Activated naive CD8-positive, alpha-beta T cell treated with anti-CD3 and anti-CD28 coated beads, Interleukin-2, amount 10 ng/mL, durations not matched to agents 7 days and 5 days (primary cell): ENCODE results near the gene CISH. TPM values are rescaled to one million over a fixed set of nuclear protein-coding genes. Genes with fewer than 3 reads are reported as not detected.

Experiments
- ATAC-seq: fragments of 150-1000 bp; cut with Tn5 transposase; one replicate; pipeline ENCODE4 v1.10.0; 2021; ENCODE audit warnings: low read depth, moderate library complexity
- POLR2A ChIA-PET: fragments of 350-600 bp; sonication (Branson Sonifier 250); formaldehyde crosslinking; loops from one replicate; lab custom pipeline; 2021; ENCODE audit warnings: antibody characterized with exemption; lab: Charles Lee
- DNase-seq: peaks from one replicate; pipeline ENCODE4 v3.0.0; 2021
- H3K27ac Mint-ChIP-seq: one replicate; pipeline ENCODE4 v1.8.0; 2022; ENCODE audit warnings: mild to moderate bottlenecking, mixed read lengths
- H3K27me3 Mint-ChIP-seq: one replicate; pipeline ENCODE4 v1.8.0; 2022; ENCODE audit warnings: mild to moderate bottlenecking, moderate library complexity, mixed read lengths
- H3K36me3 Mint-ChIP-seq: one replicate; pipeline ENCODE4 v1.8.0; 2021; ENCODE audit warnings: mild to moderate bottlenecking, mixed read lengths
- H3K4me1 Mint-ChIP-seq: one replicate; pipeline ENCODE4 v1.8.0; 2021; ENCODE audit warnings: mixed read lengths
- H3K4me3 Mint-ChIP-seq: one replicate; pipeline ENCODE4 v1.8.0; 2022; ENCODE audit warnings: mild to moderate bottlenecking, moderate library complexity, mixed read lengths
- H3K9me3 Mint-ChIP-seq: one replicate; pipeline ENCODE4 v1.8.0; 2021; ENCODE audit warnings: mixed read lengths
- total RNA-seq, 2 experiments: library from RNA; stranded (reverse); gene quantifications; one replicate each; pipeline ENCODE4 v1.2.3, GENCODE V29; 2021

The CISH gene
- total RNA-seq, 2 experiments from 2014 or later, result 365 to 400 TPM

DNA sequence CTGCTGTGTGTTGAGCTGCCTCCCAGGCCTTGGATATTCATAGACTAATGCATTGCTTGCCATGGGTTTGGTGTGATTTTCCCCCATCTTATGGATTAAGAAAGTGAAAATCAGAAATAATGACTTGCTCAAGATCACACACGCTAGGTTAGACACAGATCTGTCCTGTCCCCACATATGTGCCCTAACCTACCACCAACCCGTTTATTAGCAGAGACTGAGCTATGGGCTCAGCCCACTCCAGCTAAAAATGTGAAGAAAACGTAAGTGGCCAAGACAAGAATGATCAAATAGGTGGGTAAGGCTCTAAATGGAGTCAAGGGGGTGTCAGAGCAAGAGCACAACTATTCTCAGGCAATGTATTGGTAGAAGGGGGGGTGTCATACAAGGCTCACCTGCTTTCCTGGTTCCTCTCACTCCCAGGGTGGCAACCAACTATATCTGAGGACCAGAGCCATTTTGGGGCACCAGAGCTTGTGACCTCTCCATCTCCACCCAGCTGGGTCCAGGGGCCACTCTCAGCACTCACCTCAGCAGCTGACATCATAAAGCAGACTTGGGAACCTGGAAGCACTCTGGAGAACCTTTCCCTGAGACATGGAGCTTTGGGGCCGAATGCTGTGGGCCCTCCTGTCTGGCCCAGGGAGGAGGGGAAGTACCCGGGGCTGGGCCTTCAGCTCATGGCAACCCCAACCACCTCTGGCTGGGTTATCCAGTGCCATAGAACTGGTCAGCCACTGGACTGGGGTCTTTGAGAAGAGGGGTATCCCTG lies 40.9 kb downstream of the CISH start:
- Mint-ChIP-seq H3K4me1 (peaks cover 63% of the 10 kb centered on the region), H3K36me3 (peaks cover 37% of the 10 kb centered on the region), H3K27me3 (no peaks in the 10 kb centered on the region), H3K9me3 (no peaks in the 10 kb centered on the region), H3K4me3 (peak overlapping the region; percentile 96), H3K27ac (peak overlapping the region; percentile 99)
- POLR2A ChIA-PET, result interaction anchor here (0.7 to 26.1 kb wide), 11 partner anchors 10 to 929 kb away, joined by 3 to 3572 read pairs (median 17); partner anchors contain the start of genes CISH, CYB561D2, DCAF1 and MANF
- DNase-seq (no peak), ATAC-seq (no peak)

DNA sequence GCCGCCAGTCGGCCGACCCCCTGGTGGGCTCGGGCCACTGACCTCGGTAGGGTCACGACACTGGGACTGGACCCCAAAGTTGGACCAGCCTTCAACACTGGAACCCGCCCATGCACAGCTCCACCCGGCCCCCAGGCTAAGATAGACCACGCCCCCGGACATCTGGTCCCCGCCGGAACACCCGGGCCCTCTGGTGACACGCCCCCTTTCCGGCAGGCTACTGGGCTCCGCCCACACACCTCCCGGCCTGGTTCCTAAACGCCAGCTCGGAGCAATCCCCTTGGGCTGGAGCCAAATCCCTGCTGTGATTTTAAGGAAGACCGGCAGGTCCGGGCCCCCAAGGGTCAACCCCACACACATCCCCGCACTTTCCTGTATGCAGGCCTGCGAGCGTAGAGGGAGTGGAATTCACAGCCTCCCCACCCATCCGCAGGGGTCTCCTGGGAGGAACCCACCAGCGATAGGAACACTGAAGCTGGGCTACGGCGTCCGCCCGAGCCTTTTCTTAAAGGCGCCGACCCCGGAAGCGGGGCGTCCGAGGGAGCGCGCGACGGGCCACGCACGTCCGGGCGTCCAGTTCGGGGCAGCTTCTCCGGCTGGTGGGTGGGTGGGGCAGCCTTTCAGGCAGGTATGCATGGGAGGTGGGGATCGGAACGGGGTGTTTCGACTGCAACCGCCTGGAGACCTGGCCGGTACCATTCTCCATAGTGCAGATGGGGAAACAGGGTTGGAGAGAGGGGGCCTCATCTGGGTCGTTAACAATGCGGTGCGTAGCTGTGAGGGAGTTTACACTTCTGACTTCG lies 42.4 kb downstream of the CISH start, which contains the start of gene HEMK1:
HEMK1 (plus strand) TSS at position 576 of the 803 bp plus-strand sequence. CDS start 1,583 bp downstream, outside the sequence.
- H3K27me3 Mint-ChIP-seq, result no peaks in the 10 kb centered on the region
- peak within 1 kb of the TSS; percentile 96 for H3K4me3 Mint-ChIP-seq
- DNase-seq (peak; percentile 94), ATAC-seq (peak; percentile 27)
- POLR2A ChIA-PET, result interaction anchor here (0.6 to 26.1 kb wide), 23 partner anchors 8 to 1105 kb away, joined by 3 to 3572 read pairs (median 7); partner anchors contain the start of genes CISH, CYB561D2, MANF and MAPKAPK3
- H3K36me3 Mint-ChIP-seq, result peaks cover 42% of the 10 kb centered on the region
- peak within 1 kb of the TSS; percentile 99 for H3K27ac Mint-ChIP-seq
- no peaks in the 10 kb centered on the region for H3K9me3 Mint-ChIP-seq
- peaks cover 59% of the 10 kb centered on the region for H3K4me1 Mint-ChIP-seq

DNA sequence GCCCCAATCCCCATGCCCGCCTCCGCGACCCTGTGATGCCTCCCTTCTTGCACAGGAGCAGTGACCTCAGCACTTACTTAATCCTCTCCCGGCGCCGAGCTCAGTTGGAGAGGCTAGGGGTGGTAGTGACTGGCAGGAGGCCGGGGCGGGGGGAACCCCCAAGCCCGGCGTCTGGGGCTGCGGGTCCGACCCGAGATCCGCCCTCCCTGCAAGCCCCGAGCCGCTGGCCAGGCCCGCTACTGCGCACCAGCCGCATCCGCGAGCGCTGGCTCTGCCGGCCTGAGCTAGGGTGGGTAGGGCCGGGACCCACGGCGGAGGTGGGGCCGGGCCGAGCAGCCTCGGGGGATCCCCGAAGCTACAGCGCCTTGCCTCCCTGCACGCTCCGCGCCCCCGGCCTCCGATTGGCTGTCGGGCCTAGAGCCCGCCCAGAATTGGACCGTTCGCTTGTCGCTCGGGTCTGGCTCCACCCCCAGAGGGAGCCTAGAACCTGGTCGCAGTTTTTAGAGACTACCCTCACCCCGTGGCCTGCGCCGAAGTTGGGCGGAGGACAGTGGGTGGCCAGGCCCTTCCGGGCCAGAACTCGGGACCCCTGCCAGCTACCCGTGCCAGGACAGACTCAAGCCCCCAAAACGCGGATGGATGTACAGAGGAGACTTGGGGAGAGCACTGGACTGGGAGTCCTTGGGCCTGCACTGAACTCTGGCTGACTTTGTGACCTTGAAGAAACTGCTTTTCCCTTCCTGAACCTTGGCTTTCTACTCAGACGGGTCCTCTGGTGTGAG lies 44.0 kb downstream of the CISH start, which contains the start of gene C3orf18:
C3orf18 (minus strand) TSS at position 362 of the 782 bp plus-strand sequence. CDS start 2,048 bp downstream, outside the sequence.
- Mint-ChIP-seq H3K4me3 (peak within 1 kb of the TSS; percentile 96), H3K27me3 (no peaks in the 10 kb centered on the region), H3K4me1 (peaks cover 59% of the 10 kb centered on the region), H3K36me3 (peaks cover 42% of the 10 kb centered on the region), H3K27ac (peak within 1 kb of the TSS; percentile 96), H3K9me3 (no peaks in the 10 kb centered on the region)
- ATAC-seq (peak; percentile 80), DNase-seq (peak; percentile 96)
- POLR2A ChIA-PET, result interaction anchor here (0.7 to 26.1 kb wide), 19 partner anchors 10 to 332 kb away, joined by 3 to 3572 read pairs (median 7); partner anchors contain the start of genes CISH, CYB561D2, HYAL3 and MAPKAPK3

DNA sequence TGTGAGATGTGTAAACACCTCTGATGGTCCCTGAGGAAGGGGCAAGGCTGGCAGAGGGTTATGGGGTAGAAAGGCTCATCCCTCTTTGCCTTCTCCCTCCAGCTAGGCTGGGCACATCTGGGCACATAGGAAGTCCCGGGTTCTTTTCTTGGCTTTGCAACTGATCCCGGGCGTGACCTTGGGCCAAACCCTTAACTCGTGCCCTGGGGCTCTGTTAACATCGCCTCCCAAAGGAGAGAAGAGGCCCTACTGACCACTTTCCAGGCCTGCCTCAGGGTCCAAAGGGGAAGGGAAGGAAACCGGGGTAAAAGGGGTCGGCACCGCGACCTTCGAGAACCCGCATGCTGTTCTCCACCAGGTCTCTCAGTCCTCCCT lies 44.6 kb downstream of the CISH start:
- POLR2A ChIA-PET, result interaction anchor here (0.6 to 26.1 kb wide), 15 partner anchors 10 to 1863 kb away, joined by 3 to 3572 read pairs (median 7); partner anchors contain the start of genes CISH, CYB561D2, HYAL3 and MAPKAPK3
- H3K9me3 Mint-ChIP-seq, result no peaks in the 10 kb centered on the region
- H3K36me3 Mint-ChIP-seq, result peaks cover 38% of the 10 kb centered on the region
- no peak for ATAC-seq
- no peak for DNase-seq
- peak overlapping the region; percentile 73 for H3K27ac Mint-ChIP-seq
- H3K4me3 Mint-ChIP-seq, result peak overlapping the region; percentile 96
- peaks cover 53% of the 10 kb centered on the region for H3K4me1 Mint-ChIP-seq
- H3K27me3 Mint-ChIP-seq, result no peaks in the 10 kb centered on the region

DNA sequence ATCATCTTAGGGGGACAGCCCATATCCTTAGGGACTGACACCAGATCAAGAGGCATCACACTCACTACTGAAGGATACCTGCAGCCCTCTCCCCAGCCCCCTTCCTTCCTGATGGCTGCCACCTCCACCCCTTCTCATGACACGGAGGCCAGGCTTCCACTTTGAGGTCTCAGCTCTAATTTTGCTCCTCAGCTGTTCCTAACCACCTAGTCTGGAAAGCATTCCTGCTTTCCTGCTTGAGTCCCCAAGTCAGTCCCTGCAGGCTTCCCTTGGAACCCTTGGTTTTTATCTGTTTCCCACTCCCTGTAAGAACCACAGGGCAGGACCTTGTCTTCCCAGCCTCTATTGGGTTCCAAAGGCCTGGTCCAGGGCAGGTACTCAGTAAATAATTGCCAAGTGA lies 47.3 kb downstream of the CISH start:
- H3K4me3 Mint-ChIP-seq, result no peak overlapping the region
- peaks cover 20% of the 10 kb centered on the region for H3K36me3 Mint-ChIP-seq
- H3K27me3 Mint-ChIP-seq, result no peaks in the 10 kb centered on the region
- POLR2A ChIA-PET, result interaction anchor here (26.1 kb wide), 1 partner anchor 44 kb away, joined by 3572 read pairs; the partner anchor contains the start of genes CISH and MAPKAPK3
- H3K27ac Mint-ChIP-seq, result peak overlapping the region; percentile 61
- peaks cover 37% of the 10 kb centered on the region for H3K4me1 Mint-ChIP-seq
- ATAC-seq (no peak), DNase-seq (no peak)
- no peaks in the 10 kb centered on the region for H3K9me3 Mint-ChIP-seq

DNA sequence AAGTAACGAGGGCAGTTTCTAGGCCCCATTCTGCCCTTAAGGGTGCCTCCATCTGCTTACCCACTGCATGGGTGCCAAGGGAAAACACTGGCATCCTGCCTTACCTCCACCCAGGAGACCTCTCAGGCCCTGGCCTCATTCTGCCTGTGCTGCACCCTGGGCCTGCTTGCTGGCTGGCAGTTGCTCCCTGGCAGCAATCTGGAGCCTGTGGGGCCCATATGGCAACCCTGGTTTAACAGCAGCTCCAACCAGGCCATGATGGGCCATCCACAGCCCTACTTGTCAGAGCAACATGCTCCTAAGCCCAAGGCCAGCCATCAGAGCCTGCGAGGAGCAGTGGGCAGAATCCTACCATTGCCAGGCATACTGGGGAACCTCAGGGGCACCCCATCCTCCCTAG lies 47.7 kb downstream of the CISH start:
- DNase-seq (no peak), ATAC-seq (no peak)
- POLR2A ChIA-PET, result interaction anchor here (26.1 kb wide), 1 partner anchor 45 kb away, joined by 3572 read pairs; the partner anchor contains the start of genes CISH and MAPKAPK3
- Mint-ChIP-seq H3K27ac (peak overlapping the region; percentile 61), H3K9me3 (no peaks in the 10 kb centered on the region), H3K36me3 (peaks cover 20% of the 10 kb centered on the region), H3K27me3 (no peaks in the 10 kb centered on the region), H3K4me1 (peaks cover 37% of the 10 kb centered on the region), H3K4me3 (no peak overlapping the region)

DNA sequence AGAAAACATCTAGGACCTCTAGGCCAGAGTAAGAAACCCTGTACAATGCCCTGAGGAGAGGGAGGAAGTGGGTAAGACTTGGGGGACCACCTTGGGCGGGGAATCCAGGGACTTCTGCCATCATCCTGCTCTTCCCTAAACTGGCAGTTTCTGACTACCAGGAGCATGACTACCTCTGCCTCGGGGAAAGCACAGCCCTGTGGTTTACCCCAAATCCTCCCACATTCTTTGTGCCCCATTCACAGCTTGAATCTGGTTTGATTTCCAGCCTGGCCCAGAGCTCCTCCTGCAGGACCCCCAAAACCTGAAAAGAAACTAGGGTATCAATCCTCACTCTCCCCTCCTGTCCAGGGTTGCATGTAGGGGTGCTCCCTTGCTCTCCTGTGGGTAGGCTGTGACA lies 48.7 kb downstream of the CISH start:
- Mint-ChIP-seq H3K27me3 (no peaks in the 10 kb centered on the region), H3K27ac (peak overlapping the region; percentile 50), H3K4me1 (peaks cover 37% of the 10 kb centered on the region), H3K4me3 (no peak overlapping the region), H3K9me3 (no peaks in the 10 kb centered on the region), H3K36me3 (peaks cover 20% of the 10 kb centered on the region)
- POLR2A ChIA-PET, result interaction anchor here (26.1 kb wide), 1 partner anchor 46 kb away, joined by 3572 read pairs; the partner anchor contains the start of genes CISH and MAPKAPK3
- DNase-seq (no peak), ATAC-seq (no peak)

DNA sequence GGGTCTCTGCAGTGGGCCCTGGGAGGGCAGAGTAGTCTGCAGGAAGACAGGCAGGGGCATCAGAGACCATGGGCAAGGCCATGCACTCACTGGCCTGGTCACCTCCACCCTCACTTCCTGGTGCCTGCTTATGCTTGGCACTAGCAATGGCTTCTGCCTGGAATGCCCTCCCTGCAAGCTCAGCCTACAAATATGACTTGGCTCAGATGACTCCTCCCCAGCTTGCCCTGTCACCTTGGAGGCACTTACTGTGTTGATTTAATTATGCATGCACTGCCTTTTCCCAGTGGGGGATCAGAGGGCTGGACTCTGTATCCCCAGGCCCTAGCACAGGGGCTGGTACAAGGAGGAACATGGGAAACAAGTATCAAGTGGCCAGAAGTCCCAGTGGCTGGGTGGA lies 51.9 kb downstream of the CISH start:
- H3K9me3 Mint-ChIP-seq, result no peaks in the 10 kb centered on the region
- ATAC-seq, result no peak

DNA sequence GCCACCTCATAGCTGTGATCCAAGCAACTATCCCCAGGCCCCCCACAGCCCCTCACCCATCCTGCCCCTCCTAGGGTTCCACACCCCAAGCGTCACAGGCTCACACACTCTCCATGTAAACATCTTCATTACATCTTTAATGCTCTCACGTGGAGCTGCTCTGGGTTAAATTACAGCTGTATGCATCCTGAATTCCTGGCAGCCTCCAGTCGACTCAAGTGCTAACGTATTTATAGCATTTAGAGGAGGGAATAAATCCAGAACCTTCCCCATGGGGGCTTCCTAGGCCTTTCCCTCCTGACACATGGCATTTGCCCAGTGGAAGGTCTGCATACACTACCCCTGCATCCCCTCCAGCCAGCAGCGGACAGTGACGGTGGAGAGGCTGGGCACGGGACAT lies 53.7 kb downstream of the CISH start:
- H3K4me1 Mint-ChIP-seq, result peaks cover 3% of the 10 kb centered on the region
- H3K4me3 Mint-ChIP-seq, result no peak overlapping the region
- H3K36me3 Mint-ChIP-seq, result peaks cover 1% of the 10 kb centered on the region
- H3K9me3 Mint-ChIP-seq, result no peaks in the 10 kb centered on the region
- no peaks in the 10 kb centered on the region for H3K27me3 Mint-ChIP-seq
- ATAC-seq (no peak), DNase-seq (no peak)
- no peak overlapping the region for H3K27ac Mint-ChIP-seq
- POLR2A ChIA-PET, result interaction anchor here (0.9 to 4.6 kb wide), 4 partner anchors 9 to 52 kb away, joined by 3 to 37 read pairs (median 3); partner anchors contain the start of genes C3orf18 and HEMK1

More for the DNA sequence above, 51.9 kb downstream of the CISH start:
- H3K4me3 Mint-ChIP-seq, result no peak overlapping the region
- H3K36me3 Mint-ChIP-seq, result peaks cover 12% of the 10 kb centered on the region
- H3K4me1 Mint-ChIP-seq, result peaks cover 21% of the 10 kb centered on the region
- DNase-seq, result no peak
- POLR2A ChIA-PET, result interaction anchor here (26.1 kb wide), 1 partner anchor 49 kb away, joined by 3572 read pairs; the partner anchor contains the start of genes CISH and MAPKAPK3
- H3K27me3 Mint-ChIP-seq, result no peaks in the 10 kb centered on the region
- no peak overlapping the region for H3K27ac Mint-ChIP-seq

DNA sequence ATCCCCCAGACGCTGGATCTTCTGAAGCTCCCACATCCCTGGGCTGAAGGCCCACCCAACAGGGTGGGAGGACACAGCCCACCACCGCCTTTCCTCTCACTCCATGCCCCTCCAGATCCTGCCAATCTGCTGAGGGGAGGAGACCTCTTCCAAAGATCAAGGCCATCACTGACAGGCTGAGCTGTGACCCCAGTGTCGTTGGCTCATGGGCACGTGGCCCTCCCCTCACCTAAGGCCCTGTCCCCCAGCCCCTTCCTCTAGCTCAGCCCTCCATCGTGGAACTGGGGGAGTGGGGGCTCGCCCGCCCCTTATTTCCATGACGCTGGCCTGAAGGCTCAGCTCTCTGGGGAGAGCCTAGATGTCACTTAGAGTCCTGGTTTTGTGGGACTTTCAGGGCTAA lies 54.5 kb downstream of the CISH start:
- no peak for ATAC-seq
- no peak for DNase-seq
- Mint-ChIP-seq H3K36me3 (peaks cover 1% of the 10 kb centered on the region), H3K27ac (no peak overlapping the region), H3K4me3 (no peak overlapping the region), H3K9me3 (no peaks in the 10 kb centered on the region), H3K27me3 (no peaks in the 10 kb centered on the region), H3K4me1 (peaks cover 1% of the 10 kb centered on the region)
- POLR2A ChIA-PET, result interaction anchor here (0.9 to 4.6 kb wide), 4 partner anchors 9 to 53 kb away, joined by 3 to 37 read pairs (median 3); partner anchors contain the start of genes C3orf18 and HEMK1
